Glomerular visceral epithelial cell (primary cell): ENCODE data around the gene PDE6C.

ENCODE experiments used
- DNase-seq: peaks from one replicate; pipeline ENCODE4 v3.0.0-alpha.2; 2016; ENCODE audit errors: extremely low spot score

Gene PDE6C

DNA sequence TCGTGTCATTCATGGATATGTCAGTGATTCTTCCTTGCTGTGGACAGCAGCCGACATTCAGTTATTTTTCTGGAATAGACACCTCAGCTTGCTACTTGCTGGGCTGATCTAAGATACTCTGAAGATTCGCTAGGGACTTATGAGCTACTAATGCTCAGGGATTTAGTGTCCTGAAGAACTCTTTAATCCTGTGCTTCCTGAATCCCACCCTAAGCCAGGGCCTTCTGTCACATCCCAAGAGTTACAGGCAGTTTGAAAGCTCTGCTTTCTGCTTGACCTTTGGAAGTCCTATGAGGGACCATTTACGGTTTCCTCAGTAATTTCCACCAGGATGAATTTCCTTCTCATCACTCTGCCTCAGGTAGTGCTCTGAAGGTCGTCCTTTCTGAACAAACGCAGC, at the start of gene PDE6C:
TSS of gene PDE6C (plus strand) at position 227 of the 400 bp plus-strand sequence. CDS start 189 bp downstream, outside the sequence.
- no peak for DNase-seq

DNA sequence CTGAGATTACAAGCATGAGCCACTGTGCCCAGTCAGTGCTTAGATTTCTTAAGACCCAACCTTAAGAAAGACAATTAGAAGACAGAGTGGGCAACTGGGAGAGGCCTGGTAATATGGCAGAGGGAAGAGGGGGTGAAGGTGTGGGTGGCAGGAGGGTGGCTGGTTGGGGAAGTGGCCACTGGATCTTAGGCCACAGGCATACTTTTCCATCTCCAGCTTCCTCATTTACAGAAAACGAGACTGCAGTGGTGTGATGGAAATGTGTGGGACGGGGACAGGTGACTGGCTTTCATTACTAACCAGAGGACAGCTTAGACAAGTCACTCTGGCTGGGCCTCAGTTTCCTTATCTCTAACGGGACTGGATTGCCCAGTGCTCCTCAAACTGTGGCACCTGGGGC, 46.9 kb upstream of the PDE6C start:
- DNase-seq = no peak

DNA sequence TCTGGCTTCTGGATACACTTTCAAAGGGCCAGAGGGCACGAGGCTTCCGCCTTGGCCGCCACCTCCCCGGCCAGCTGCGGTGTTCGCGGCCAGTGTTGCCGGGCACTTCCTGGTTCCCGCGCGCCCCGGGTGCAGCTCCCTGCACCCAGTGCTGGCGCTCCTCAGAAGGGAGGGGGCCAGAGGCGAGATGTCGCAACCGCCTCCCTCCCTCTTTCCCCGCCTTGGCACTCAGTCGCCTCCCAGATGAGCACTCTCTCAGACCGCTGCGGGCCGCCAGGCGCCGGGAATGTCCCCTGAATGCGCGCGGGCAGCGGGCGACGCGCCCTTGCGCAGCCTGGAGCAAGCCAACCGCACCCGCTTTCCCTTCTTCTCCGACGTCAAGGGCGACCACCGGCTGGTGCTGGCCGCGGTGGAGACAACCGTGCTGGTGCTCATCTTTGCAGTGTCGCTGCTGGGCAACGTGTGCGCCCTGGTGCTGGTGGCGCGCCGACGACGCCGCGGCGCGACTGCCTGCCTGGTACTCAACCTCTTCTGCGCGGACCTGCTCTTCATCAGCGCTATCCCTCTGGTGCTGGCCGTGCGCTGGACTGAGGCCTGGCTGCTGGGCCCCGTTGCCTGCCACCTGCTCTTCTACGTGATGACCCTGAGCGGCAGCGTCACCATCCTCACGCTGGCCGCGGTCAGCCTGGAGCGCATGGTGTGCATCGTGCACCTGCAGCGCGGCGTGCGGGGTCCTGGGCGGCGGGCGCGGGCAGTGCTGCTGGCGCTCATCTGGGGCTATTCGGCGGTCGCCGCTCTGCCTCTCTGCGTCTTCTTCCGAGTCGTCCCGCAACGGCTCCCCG, 45.7 kb upstream of the PDE6C start, which contains the start of gene FFAR4:
TSS of gene FFAR4 (plus strand) at position 231 of the 842 bp plus-strand sequence. CDS start at position 287, 56 bp downstream.
- DNase-seq = peak; percentile 25

DNA sequence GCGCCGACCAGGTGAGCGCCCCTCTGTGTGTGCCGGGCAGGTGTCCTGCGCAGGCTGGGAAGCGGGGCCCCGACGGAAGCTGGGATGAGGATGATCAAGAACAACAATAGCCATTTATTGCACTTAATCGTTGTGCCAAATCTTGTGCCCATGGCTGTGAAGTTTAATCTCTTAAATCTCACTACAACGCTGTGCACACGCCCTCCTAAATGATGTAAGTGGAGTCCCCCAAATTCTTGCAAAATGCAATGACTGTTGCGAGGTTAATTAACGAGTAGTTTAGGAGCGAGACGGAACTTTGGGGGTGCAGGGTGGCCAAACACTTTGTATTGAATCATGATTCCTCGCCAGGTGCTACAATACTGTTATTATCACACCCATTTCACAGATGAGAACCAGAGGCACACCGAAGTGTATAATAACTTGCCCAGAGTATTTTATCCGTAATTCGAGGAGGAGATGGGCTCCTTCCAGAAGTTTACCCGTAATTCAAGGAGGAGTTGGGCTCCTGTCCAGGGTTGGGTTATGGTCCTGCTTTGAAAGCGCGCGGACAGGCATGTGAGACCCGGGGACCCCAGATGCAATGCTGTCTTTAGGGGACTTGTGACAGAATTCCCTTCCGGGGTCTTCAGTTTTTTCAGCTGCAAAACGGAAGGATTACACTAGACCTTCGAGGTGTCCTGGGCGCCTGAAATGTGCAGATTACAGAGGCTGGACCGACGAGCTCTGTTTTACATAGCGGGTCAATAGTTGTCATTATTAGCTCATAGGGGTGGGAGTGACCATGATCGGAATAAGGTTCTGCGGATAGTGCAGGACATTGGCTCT, 44.8 kb upstream of the PDE6C start:
- DNase-seq = no peak

DNA sequence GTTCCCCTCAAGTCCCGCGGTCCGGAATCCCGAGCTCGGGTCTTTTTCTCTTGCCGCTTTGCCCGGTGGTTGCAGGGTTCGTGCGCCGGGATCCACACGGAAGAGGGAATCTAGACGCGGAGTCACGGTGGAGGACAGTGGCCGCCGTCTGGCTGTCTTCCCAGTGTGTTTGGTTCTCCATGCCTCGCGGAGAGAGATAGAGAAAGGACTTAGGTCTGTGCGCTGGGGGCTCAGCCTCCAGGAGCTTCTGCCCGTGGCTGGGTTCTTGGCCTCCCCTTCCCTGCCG, 44.3 kb upstream of the PDE6C start:
- DNase-seq = no peak

DNA sequence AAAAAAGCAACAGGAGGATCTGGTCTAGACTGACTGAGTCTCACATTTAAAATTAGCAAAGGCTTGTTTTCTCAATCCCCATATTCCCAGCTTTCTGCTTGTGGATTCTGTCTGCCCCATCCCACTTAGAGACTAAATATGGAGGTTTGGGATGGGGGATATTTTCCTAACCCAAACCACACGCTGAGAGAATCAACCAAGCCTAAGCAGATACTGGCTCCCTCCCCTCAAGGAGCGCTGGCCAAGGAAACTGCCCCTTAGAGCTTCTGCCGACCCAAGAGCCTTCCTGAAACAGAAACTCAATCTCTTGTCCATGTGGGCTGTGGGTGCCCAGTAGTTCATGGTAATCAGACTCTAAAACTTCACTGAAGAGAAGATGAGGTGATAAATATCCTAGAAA, 42.0 kb upstream of the PDE6C start:
- DNase-seq = no peak

DNA sequence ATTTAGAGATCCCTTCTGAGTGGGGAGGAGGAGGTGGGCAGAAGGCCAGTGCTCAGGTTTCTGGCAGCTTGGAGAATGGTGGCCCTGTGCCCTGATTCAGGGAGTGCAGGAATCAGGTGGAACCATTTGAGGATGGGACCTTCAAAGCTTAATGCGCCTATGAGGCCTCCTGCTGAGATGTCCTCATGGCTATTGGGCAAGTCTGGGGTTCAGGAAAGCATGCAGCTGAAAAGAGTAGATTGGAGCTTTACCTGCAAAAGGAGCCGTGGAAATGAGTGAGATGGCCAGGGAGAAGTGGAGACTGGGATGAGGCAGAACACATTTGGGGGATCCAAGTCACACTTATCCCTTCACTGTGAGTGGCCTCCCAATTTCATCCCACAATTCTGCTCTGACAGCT, 39.7 kb upstream of the PDE6C start:
- DNase-seq = no peak

DNA sequence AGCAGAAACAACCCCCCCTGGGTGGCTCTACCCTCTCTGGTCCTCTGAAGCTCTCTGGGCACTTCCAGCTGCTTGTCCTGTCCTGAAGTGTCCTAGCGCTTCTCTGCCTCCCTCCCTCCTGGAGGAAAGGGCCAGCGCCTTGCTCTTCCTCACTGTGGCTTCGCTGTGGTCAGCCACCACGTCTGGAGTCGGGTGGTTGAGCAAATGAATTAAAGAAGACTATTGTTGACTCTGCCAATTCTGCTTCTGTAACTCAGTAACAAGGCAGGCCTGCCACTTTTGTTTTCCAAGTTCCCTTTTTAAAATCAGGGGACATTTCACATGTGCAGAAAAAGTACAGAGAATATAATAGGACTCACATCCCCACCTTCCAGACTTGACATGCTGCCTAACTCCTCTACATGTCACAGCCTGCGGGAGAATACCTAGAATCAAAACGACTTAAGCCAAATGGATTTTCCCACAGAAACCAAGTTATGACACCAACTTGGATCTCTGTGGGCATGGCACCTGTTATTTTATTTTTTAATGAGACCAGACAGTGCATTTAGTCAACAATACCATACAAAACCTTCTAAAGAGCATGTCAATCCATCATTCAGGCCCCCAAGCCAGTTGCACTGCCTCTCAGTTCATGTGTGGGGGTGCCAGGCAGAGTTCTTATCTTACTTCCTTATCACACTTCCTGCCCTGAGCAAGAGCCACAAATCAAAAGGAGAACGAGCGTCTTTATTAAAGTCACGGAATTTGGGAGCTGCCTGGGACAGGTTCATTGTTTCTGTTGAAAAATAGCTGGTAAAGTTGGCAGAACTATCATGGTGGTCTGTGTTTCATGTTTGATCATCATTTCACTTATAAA, 39.1 kb upstream of the PDE6C start:
- no peak for DNase-seq

DNA sequence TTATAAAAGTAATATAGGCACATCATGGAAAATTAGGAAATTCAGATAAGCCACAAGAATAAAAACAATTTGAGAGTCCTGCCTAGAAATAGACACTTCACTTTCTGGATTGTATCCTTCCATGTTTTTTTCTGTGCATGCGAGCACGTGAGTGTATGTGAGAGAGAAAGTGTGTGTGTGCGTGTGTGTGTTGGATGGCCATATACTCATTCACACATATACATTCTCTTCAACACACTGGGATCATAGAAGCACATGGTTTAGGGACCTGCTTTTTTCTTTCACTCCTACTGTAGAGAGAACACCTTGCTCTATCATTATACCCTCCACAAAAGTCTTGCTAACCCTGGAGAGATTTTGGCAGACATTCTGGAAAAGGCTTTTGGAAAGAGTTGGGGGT, 38.4 kb upstream of the PDE6C start:
- DNase-seq = no peak

DNA sequence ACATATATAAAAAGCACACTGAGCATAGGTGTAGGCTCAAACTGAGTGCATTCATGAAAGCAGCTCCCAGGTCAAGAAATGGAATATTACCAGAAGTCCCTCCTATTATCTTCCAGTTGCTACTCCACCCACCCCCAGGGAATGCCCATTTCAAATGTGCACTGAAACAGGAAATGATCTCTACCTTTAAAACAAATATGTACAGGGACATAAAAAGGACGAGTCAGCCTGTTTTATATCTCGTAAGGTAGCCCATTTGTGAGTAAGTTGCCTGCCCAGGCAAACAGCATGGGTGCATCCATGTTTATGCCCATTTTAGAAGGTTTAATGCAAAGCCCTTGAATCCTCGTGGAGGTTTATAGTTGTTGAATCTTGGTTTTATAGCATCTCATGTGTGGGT, 35.4 kb upstream of the PDE6C start:
- no peak for DNase-seq

DNA sequence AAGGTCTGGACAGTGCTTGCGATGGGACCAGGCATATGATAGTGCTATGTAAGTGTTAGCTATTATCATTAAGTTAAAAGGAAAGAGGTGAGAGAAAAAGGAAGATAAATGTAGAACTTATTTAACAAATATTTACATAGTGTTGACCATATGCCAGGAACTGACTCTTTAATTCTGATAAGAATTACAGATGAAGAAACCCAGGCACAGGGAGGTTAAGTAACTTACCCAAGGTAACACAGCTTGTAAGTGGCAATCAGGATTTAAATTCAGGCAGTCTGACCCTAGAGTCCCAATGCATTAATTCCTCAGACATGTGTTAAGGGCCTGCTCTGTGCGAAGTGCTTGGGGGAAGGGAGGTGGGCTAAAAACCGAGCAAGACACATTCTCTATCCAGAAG, 34.8 kb upstream of the PDE6C start:
- DNase-seq = no peak

DNA sequence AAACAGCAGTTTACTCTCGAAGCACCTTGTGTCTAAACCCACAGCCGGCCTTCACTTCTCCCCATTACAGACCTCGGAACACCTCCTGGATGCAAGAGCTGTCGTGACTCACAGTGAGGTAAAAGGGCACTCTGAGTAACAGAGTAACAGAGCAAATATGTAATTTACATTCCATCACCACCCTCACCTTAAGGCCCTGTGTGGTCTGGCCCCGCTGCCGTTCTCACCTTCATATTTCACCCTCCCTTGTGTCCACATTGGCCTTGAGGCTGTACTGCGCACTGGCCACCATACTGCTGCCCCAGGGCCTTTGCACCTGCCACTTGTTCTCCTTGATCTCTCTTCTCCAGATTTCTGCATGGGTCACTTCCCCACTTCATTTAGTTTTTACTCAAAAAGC, 33.2 kb upstream of the PDE6C start:
- peak; percentile 22 for DNase-seq

DNA sequence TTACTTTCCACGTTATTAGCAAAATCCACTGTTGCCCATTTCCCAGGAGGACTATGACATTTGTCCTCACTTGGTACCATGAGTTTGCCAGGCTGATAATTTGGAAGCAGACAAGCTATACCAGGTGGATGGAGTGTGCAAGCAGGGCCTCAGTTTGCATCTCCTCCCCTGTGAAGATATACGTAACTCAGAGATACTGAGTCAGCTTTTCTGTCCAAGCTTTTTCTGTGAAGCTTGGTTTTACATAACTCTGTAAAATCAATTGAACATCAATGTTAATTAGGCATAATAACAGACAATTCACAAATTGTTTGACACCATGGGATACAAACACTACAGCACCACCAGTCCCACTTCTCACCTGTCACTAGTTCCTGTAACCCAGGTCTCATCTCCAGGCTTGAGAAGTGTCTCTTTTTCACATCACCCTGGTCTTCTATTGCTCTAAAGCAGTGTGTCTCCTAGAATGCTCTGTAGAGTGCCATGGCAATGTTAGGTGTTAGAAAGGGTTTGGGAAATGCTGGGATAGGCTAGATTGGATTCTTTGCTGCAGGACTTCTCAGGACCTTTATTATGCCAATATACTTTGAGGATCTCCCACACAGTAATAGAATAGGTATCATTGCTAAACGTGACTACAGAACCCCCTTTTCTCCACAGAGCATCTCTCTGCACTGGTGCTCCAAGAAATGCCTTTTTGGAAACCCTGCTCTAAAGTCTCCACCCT, 32.2 kb upstream of the PDE6C start:
- DNase-seq = no peak

DNA sequence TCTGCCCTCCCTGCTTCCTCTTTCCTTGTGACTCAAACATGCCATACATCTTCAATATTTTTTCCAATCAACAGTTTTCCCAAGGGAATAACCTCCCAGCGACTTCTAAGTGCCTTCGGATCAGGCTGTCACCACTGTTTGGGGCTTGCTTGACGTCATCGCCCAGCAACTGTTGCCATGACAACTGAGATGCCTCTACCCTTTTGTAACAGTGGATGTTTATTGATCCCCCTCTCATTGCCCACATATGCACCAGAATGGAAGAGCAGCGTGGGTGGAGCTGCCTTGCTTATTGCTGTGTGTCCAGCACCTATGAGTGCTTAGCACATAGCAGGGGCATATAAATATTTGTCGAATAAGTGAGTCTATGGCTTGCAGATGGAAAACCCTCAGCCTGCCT, 31.5 kb upstream of the PDE6C start:
- DNase-seq = peak; percentile 17

DNA sequence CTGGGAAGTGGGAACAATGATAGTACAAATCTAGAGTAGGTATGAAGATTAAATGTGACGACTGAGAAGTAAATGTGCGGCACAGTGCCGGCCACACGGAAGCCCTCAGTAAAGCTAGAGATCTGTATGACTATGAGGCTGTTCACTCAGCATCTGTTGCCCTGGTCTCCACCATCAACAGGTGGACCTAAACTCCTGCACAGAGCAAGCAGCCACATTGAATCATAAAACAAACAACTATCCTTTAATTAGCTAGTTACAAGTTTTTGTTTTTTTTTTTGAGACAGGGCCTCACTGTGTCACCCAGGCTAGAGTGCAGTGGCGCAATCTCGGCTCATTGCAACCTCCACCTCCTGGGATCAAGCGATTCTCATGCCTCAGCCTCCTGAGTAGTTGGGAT, 27.9 kb upstream of the PDE6C start:
- no peak for DNase-seq

DNA sequence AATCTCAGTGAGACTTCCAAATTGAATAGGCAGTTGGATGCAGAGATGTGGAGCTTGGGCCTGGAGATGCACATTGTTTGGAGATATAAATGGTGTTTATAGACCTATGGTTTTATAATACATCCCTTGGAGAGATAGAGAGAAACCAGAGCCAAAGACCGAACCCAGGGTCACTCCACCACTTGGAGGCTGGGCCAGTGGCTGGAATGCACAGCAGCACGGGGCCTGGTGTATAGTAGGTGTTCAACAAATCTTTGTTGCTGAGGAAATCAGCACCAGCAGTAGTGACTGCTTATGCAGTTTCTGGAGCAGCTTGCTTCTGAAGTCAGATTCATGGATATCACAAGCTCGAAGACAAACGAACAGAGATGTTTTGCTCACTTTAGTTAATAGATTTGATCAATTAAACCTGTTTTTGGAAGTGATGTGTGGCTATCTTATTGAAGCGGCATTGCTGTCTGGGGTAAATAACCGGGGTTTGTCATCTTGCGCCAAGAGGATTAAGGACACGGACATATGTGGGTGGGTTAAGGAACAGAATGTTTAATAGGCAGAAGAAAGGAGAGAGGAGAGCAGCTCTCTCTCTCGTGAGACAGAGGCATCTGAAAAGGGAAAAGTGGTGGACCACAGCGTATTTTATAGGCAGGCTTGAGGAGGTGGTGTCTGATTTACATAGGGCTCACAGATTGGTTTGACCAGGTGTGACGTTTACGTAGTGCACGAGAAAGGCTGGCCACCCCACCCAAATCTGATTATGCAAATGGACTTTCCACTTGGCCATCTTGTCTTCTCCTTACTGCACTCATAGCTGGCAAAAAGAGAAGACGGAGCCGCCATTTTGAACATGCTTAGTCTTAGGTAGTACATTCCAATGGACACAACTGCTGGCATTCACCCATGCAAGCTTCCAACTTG, 22.4 kb upstream of the PDE6C start:
- no peak for DNase-seq

DNA sequence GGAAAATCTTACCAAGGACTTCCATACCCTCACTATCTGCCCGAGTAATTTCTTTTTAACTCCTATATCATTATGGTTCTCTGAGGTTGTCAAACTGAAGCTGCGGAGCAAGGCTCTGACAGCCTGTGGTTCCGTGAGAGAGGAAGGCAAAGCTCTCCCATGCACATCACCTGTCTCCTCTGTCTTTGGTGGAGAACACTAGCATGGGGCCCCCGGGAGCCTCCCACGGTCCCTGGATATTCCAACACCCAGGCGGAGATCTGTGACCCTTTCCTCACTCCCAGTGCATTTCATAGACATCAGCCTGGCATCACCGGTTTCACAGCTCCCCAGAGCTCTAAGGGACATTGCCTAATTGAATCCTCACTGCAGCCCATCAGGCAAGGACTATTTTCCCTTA, 21.7 kb upstream of the PDE6C start:
- DNase-seq = no peak

DNA sequence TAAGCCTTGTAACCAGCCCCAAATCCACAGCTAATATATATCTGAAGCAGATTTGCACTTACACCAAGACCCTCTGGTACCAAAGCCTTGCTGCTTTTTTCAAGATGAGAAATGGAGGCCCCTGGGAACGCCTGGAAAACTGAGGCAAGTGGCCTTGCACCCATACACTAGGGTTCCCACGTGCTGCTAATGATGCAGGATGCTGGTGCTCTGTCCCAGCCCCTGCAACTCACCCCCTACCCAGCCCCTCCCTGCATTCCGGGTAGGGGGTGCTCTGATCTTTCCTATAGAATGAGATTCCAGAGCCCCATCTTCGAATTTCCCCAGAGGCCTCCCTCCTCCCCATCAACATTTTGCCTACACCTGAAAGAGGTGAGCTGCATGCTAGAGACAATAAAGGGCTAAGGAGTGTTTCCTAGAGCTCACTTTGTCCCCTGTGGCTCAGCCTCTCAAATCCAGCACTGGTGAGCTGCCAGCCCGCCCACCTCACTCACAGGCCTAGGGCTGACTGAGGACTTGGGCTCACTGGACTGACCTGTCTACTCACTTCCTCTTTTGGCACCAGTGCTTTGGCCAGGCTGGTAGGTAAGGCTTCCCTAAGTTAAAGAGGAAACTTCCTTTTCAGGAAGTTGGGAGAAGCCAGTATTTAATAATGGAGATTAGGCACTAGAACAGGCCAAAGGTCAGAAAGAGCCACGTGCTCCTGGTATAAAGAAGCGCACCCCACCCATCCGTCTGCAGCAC, 21.1 kb upstream of the PDE6C start:
- DNase-seq = no peak

DNA sequence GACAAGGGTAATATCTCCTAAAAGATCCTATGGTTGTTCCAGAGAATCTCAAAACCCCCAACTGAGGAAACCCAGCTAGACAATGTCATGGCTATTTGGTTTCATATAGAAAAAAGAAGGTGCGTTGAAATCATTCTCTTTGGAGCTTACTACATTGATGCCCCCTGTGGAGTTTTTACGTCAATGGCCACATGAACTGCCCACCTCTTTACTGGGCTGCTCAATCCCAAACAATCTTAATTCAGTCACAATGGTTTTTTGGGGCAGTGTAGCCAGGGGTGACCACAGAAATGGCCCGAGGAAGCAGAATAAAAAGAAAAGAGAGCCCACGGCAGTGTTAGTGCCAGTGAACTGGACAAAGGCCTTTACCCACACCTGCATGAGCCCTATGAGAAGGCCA, 19.1 kb upstream of the PDE6C start:
- DNase-seq = no peak

DNA sequence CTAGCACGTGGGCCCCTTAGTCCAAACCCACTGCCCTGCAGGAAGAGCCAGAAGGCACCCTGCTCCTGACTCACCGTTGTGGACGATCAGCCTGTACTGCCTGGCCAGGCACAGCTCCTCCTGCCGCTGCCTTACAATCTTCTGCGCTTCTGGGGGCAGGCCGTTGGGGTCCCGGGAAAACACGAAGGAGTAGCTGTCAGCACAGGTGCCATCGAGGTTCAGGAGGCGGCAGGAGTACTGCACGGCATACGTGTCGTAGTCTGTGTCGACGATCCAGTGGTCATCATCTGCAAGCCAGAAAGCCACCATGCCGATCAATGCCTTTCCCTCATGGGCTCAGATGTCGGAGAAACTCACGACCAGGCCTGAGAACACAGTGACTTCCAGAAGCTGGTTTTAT, 18.6 kb upstream of the PDE6C start:
- DNase-seq = no peak
